Panc1 (cell line): ENCODE results near the gene GID8.

Source experiments
- CTCF ChIP-seq: fragments of 450-650 bp; IDR thresholded peaks from 2 replicates; pipeline ENCODE4 v1.5.1; 2017; ENCODE audit warnings: mild to moderate bottlenecking
- POLR2AphosphoS5 ChIP-seq: IDR thresholded peaks from 2 replicates; pipeline ENCODE4 v1.6.1; 2012; ENCODE audit warnings: mild to moderate bottlenecking, low read depth, low read length, moderate library complexity
- SIN3A ChIP-seq: IDR thresholded peaks from 2 replicates; pipeline ENCODE4 v1.6.1; 2012; ENCODE audit warnings: low read depth, mild to moderate bottlenecking, low read length, moderate library complexity, borderline replicate concordance; ENCODE audit not compliant: insufficient read depth

- TF ChIP-seq CTCF (no peak), SIN3A (no peak), POLR2AphosphoS5 (no peak)
These were observed 12.8 kb downstream of the GID8 start for GRCh38 chr20:62950741-62951140.
